Measurements from ENCODE around the gene RIN2. TPM values are rescaled to one million over a fixed set of nuclear protein-coding genes. Genes with fewer than 3 reads are reported as not detected.

Gene RIN2, protein sequence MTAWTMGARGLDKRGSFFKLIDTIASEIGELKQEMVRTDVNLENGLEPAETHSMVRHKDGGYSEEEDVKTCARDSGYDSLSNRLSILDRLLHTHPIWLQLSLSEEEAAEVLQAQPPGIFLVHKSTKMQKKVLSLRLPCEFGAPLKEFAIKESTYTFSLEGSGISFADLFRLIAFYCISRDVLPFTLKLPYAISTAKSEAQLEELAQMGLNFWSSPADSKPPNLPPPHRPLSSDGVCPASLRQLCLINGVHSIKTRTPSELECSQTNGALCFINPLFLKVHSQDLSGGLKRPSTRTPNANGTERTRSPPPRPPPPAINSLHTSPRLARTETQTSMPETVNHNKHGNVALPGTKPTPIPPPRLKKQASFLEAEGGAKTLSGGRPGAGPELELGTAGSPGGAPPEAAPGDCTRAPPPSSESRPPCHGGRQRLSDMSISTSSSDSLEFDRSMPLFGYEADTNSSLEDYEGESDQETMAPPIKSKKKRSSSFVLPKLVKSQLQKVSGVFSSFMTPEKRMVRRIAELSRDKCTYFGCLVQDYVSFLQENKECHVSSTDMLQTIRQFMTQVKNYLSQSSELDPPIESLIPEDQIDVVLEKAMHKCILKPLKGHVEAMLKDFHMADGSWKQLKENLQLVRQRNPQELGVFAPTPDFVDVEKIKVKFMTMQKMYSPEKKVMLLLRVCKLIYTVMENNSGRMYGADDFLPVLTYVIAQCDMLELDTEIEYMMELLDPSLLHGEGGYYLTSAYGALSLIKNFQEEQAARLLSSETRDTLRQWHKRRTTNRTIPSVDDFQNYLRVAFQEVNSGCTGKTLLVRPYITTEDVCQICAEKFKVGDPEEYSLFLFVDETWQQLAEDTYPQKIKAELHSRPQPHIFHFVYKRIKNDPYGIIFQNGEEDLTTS
- total RNA-seq: 10 to 100 TPM; 17.0 to 19.6 TPM
- 15.3 TPM for polyA plus RNA-seq (2013, experiment 1 of 2)
- polyA plus RNA-seq (2013, experiment 2 of 2): 15.4 TPM
- long read RNA-seq, experiment 1, partial matches to known transcripts: 0 of 1 reads
- long read RNA-seq, experiment 1, other reads (novel, unspliced or antisense): 1 of 1 reads
- long read RNA-seq, experiment 2, partial matches to known transcripts: 1 of 4 reads
- long read RNA-seq, experiment 2, other reads (novel, unspliced or antisense): 3 of 4 reads
- long read RNA-seq, experiment 3, partial matches to known transcripts: 2 of 6 reads
- long read RNA-seq, experiment 3, other reads (novel, unspliced or antisense): 4 of 6 reads
- long read RNA-seq, experiment 4, partial matches to known transcripts: 0 of 4 reads
- long read RNA-seq, experiment 4, other reads (novel, unspliced or antisense): 4 of 4 reads

DNA sequence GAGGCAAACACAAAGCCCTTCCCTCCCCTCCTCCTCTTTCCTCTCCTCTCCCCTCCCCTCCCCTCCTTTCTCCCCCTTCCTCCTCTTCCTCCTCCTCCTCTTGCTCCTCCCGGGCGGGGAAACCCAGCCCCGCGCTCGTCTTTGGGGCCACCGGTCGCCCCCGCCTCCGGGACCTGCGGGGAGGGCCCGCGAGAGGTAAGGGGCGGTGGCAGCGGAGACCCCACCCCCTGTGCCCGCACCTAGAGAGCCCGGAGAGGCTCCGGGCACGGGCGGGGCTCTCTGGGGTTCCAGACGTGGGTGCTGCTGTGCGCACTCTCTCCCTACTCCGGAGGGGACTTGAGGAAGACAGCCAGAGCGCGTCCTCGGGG lies at the start of gene RIN2:
Gene RIN2 (plus strand): TSS at position 126 of the 368 bp plus-strand sequence. CDS start 131,344 bp downstream, outside the sequence.
- H3K36me3 Mint-ChIP-seq (ENCODE audit: low read depth): peaks cover 3% of the 10 kb centered on the region
- Histone ChIP-seq H3K4me1 (ENCODE audit: control insufficient read depth, insufficient read depth, low read length) (peaks cover 4% of the 10 kb centered on the region), H3K27ac (ENCODE audit: low read depth, low read length) (peak within 1 kb of the TSS; percentile 91), H3K36me3 (ENCODE audit: control insufficient read depth, insufficient read depth, low read length) (no peaks in the 10 kb centered on the region), H3K9ac (ENCODE audit: extremely low read depth, low read length, poor library complexity, severe bottlenecking) (peak within 1 kb of the TSS; percentile 86), H3K9me3 (ENCODE audit: control insufficient read depth, low read length) (no peaks in the 10 kb centered on the region), H3K4me3 (ENCODE audit: low read length) (peak within 1 kb of the TSS; percentile 85), H3K27me3 (ENCODE audit: control insufficient read depth, insufficient read depth, low read length, poor library complexity, severe bottlenecking) (no peaks in the 10 kb centered on the region)
- H3K4me1 Mint-ChIP-seq: peaks cover 23% of the 10 kb centered on the region
- peaks cover 32% of the 10 kb centered on the region for H3K27me3 Mint-ChIP-seq (ENCODE audit: insufficient read depth)
- TF ChIP-seq, protein P1, sequence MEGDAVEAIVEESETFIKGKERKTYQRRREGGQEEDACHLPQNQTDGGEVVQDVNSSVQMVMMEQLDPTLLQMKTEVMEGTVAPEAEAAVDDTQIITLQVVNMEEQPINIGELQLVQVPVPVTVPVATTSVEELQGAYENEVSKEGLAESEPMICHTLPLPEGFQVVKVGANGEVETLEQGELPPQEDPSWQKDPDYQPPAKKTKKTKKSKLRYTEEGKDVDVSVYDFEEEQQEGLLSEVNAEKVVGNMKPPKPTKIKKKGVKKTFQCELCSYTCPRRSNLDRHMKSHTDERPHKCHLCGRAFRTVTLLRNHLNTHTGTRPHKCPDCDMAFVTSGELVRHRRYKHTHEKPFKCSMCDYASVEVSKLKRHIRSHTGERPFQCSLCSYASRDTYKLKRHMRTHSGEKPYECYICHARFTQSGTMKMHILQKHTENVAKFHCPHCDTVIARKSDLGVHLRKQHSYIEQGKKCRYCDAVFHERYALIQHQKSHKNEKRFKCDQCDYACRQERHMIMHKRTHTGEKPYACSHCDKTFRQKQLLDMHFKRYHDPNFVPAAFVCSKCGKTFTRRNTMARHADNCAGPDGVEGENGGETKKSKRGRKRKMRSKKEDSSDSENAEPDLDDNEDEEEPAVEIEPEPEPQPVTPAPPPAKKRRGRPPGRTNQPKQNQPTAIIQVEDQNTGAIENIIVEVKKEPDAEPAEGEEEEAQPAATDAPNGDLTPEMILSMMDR (conservative IDR thresholded peaks at IDR 0.05): no peak
- DNase-seq: no peak
- peak within 1 kb of the TSS; percentile 95 for H3K27ac Mint-ChIP-seq
- H3K4me3 Mint-ChIP-seq: peak within 1 kb of the TSS; percentile 96
- WGBS, 2 experiments (ENCODE audit: insufficient coverage in 1 of 2, insufficient read length in 1 of 2): 0% methylated on average over 25 of the region's 25 CpGs; no CpG with 5 or more reads in 1 of the 2 experiments
- H3K9me3 Mint-ChIP-seq: no peaks in the 10 kb centered on the region

DNA sequence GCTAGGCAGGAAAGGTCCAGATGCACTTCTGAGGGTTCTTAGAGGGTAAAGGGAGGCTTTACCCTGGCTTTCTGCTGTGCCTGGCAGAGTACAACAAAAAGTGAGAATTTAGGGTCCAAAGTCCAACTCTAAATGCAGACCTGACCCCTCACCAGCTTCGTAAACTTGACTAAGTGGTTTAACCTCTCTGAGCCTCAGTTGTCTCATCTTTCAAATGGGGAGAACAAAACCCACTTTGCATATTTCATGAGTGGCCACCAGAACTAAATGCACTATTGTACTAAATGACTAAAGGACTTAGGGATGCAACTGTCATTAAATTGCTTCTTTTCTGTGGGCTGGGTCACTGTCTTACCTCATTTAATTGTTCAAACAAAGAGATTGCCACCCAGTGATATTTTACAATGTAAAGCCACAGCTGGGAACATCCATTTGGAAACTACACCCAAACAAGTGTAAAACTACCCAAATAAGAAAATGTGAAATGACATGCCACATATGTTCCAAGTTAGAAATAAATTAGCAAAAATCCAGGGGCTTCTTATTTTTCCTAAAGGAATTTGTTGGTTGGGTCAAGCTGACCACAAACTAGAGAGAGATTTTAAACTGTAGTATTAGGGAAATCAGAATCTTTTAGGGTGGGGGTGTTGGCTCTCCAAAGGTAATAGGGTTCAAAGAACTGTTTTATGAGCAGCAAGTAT lies 48.3 kb upstream of the RIN2 start:
- 87 to 100% methylated on average over 1 of the region's 1 CpG for WGBS, 2 experiments (ENCODE audit: insufficient coverage in 1 of 2, insufficient read length in 1 of 2)
- Histone ChIP-seq H3K9ac (ENCODE audit: extremely low read depth, low read length, poor library complexity, severe bottlenecking) (no peak overlapping the region), H3K4me3 (ENCODE audit: low read length) (no peak overlapping the region), H3K27me3 (ENCODE audit: control insufficient read depth, insufficient read depth, low read length, poor library complexity, severe bottlenecking) (no peaks in the 10 kb centered on the region), H3K9me3 (ENCODE audit: control insufficient read depth, low read length) (no peaks in the 10 kb centered on the region), H3K36me3 (ENCODE audit: control insufficient read depth, insufficient read depth, low read length) (no peaks in the 10 kb centered on the region), H3K27ac (ENCODE audit: low read depth, low read length) (no peak overlapping the region), H3K4me1 (ENCODE audit: control insufficient read depth, insufficient read depth, low read length) (no peaks in the 10 kb centered on the region)
- peaks cover 14% of the 10 kb centered on the region for H3K4me1 Mint-ChIP-seq
- TF ChIP-seq, protein P1 (conservative IDR thresholded peaks at IDR 0.05): no peak
- H3K27ac Mint-ChIP-seq: no peak overlapping the region
- no peaks in the 10 kb centered on the region for H3K9me3 Mint-ChIP-seq
- H3K36me3 Mint-ChIP-seq (ENCODE audit: low read depth): no peaks in the 10 kb centered on the region
- no peak for DNase-seq
- H3K4me3 Mint-ChIP-seq: no peak overlapping the region
- H3K27me3 Mint-ChIP-seq (ENCODE audit: insufficient read depth): peaks cover 6% of the 10 kb centered on the region
